ENCODE results near the gene LDHA.

Gene LDHA

DNA sequence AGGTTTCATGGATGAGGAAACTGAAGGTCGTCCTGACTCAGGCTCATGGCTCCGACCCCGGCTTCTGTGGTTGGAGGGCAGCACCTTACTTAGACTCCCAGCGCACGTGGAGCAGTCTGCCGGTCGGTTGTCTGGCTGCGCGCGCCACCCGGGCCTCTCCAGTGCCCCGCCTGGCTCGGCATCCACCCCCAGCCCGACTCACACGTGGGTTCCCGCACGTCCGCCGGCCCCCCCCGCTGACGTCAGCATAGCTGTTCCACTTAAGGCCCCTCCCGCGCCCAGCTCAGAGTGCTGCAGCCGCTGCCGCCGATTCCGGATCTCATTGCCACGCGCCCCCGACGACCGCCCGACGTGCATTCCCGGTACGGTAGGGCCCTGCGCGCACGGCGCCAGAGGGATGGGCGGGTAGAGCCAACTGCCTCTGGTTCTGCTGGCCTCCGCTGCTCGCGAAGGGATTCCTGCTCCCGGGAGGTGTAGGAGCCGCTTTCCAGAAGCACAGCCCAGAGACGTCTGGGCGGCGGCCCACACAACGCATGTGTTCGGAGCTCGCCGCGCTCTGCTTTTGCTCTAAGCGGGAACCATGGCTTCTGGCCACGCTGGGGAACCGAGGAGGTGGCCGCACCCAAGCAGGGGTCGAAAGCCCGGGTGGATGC, at the start of gene LDHA:
TSS of gene LDHA (plus strand) at position 289 of the 653 bp plus-strand sequence. CDS start 2,280 bp downstream, outside the sequence.
- DNase-seq (ENCODE audit: low spot score): peak; percentile 94

DNA sequence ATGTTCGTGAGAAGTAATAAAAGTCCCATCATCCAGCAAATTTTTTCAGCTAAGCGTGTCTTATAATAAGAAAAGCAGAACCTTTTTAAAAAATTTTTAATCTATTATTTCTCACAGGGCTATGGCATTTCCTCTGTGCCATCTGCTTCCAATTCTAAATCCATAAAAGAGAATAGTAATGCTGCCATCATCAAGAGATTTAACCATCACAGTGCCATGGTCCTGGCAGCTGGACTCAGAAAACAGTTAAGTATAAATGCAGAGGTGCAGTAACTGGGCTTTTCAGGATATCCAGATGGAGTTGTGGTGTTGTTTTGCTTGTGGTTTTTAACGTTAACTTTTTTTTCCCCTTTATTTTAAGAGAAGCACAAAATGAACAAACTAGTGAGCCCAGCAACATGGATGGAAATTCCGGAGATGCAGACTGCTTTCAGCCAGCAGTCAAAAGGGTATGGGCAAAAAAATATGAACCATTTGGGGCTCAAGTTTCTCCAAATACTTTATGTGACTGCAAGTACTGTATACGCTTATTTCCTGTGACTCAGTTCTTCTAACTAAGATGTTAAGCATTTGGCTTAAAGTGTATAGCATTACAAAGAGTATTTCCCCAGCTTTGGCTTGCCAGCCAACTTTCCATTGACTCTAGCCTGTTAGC, 46.8 kb upstream of the LDHA start:
- DNase-seq (ENCODE audit: low spot score): no peak

DNA sequence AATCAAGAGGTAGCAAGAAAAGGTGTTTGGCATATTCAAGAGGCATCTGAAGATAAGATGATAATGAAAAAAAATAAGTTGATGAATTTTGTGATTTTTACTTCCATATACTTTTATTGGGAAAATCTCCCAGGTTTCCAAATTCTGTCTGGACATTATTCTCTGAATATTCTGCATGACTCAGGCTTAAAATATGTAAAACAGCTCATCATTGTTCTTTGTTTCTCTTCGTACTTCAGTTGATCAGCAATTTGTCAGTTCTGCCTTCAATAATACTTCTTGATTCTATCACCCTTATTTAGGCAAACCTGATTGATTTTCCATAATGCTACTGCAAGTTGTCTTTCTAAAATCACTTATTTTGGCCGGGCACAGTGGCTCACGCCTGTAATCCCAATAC, 41.8 kb upstream of the LDHA start:
- no peak for DNase-seq (ENCODE audit: low spot score)

DNA sequence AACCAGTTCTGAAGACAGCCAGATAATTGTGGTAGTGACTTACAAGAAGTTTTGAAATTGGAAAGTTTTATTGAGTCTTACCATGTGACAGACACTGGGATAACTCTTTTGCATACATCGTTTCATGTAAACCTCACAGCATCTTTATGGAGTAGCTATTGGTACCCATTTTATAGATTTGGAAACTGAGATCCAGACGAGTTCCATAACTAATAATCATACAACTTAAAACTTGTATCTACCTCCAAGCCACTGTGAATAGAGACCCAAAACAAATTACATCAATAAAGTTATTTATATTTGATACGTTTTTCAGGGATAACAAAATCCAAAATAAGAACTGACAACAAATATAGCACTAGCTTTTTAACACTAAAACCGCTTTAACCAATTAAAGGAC, 35.7 kb upstream of the LDHA start:
- DNase-seq (ENCODE audit: low spot score): no peak

DNA sequence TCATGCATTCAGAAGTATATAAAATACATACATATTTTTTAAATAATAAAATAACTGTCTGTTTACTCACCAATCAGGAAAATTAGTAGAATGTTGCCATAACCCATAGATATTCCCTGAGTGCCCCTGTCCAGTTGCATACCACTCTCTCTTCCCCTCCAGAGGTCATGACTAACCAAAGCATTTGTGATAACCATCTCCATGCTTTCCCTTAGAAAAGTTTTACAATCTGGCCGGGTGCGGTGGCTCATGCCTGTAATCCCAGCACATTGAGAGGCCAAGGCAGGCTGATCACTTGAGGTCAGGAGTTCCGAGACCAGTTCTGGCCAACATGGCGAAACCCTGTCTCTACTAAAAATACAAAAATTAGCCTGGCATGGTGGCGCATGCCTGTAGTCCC, 33.2 kb upstream of the LDHA start:
- no peak for DNase-seq (ENCODE audit: low spot score)

DNA sequence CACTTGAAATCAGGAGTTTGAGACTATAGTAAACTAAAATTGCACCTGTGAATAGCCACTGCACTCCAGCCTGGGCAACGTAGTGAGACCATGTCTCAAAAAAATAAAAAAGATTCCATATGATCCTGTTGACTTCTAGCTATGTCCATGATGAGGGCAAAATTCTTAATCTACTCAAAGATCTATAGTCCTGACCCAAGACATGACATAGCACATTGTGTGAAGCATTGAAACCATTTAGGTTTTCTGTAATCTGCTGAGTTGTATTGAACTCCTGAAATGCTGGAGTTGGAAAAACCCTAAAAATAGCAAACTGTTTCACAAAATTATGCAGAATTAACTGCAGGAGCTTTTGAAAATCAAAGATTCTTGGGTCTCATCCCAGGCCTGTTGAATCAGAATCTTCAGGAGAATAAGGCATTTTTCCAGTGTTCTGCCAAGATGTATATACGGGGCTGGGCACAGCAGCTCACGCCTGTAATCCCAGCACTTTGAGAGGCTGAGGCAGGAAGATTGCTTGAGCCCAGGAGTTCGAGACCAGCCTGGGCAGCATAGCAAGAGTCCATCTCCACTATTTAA, 29.8 kb upstream of the LDHA start:
- DNase-seq (ENCODE audit: low spot score): no peak

DNA sequence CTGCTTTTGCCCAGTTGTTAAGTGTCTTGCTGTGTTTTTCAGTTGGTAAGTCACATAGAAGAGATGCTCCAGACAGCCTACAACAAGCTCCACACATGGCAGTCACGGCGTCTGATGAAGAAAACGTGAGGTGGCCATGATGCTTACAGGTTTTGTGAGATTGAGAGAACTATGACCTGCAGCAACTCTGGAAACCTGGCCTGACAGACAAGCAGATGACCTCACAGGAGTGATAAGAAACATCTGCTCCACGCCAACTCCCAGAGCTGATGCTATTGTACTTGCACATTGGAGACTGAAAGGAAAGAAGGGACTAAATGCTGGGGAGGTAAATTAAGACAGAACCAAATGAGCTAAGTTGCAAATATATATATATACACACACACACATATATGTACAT, 28.6 kb upstream of the LDHA start:
- DNase-seq (ENCODE audit: low spot score): no peak

DNA sequence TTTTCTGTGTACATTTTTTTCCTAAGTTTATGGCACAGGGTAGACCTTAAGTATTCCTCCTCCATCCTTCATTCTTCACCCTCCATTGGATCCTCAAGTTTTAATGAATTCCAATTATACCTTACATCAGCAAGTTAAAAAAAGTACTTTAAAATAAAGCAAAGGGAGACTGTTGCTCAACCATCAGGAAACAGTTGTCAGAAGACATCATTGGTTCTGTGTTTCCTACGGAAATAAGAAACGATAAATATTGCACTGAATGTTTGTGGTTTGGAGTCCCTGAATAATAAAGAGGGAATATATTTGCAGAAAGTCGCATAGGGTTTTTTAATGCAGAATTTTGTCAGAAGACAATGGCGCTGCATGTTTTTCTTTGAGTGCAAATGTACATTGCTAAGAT, 28.1 kb upstream of the LDHA start:
- DNase-seq (ENCODE audit: low spot score): no peak

DNA sequence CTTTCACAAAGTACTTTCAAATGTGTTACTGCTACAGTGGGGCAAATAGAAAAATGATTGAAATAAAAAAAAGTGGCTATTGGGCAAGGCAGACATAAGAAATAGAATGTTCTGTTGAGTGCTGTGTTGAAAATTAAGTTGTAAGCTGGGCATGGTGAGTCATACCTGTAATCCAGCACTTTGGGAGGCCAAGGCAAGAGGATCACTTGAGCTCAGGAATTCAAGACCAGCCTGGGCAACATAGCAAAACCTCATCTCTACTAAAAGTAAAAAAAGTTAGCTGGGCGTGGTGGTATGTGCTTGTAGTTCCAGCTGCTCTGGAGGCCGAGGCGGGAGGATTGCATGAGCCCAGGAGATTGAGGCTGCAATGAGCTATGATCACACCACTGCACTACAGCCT, 26.9 kb upstream of the LDHA start:
- no peak for DNase-seq (ENCODE audit: low spot score)

DNA sequence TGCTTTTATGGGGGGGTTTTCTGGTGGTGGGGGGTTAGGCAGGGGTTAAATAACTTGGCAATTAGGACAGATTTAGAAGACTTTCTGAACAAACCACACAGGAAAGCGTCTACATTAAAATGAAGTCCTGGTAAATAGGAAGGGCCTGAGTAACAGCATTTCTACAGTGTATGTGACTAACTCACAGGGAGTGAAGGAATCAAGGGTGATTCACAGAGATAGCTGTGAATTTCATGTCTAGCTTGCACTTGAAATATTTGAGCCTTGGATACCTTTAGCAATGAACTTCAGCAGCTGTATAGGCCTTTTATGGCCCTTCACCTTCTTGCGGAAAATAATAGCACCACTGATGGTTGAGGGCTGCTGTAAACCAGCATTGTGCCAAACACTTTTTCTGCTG, 26.1 kb upstream of the LDHA start:
- DNase-seq (ENCODE audit: low spot score): no peak

DNA sequence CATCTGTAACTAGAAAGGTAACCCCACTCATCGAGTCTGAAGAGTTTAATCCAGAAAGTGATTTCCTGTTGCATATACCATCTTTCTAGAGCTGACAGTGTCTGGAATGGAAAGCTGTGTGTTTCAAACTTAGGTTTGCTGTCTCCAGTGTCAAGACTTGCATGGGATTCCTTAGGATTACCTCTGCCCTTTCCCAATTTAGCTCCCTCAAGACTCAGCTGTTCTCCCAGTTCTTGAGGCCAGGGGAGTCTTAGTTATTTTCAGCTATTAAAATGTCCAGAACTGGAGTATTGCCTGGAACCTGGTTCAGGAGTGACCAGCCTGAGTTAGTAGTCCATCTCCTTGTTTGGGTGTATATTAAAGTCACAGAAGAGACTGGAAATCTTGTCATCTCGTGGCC, 25.0 kb upstream of the LDHA start:
- no peak for DNase-seq (ENCODE audit: low spot score)

DNA sequence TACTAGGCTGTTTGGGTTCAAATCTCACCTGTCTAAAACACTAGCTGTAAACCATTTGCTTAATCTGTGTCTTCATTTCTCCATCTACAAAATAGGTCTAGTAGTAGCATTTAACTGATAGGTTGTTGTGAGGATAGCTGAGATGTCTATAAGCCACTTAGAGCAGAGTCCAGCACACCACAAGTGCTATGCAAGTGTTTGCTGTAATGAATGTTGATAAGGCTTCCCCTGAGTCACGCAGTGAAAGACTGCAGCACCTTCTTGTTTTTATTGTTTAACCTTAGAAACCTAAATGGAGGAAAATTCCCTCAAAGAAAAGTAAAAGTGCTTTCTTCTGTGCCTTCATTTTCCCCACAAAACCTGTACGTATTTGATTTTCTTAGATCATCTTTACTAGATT, 23.1 kb upstream of the LDHA start:
- DNase-seq (ENCODE audit: low spot score): no peak

DNA sequence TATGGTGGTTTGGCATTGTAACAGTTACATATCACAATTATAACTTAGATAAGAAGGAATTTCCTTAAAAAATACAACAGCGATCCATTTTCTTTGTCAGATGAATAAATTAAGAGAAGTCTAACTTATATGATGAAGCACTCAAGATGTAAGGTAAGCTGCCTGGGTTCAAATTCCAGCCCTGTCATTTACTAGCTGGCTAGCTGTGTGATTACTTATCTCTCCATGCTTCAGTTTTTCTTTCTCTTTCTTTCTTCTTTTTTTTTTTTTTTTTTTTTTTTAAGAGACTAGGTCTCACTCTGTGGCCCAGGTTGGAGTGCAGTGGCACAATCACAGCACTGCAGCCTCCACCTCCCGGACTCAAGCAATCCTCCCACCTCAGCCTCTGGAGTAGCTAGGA, 22.2 kb upstream of the LDHA start:
- DNase-seq (ENCODE audit: low spot score): no peak

DNA sequence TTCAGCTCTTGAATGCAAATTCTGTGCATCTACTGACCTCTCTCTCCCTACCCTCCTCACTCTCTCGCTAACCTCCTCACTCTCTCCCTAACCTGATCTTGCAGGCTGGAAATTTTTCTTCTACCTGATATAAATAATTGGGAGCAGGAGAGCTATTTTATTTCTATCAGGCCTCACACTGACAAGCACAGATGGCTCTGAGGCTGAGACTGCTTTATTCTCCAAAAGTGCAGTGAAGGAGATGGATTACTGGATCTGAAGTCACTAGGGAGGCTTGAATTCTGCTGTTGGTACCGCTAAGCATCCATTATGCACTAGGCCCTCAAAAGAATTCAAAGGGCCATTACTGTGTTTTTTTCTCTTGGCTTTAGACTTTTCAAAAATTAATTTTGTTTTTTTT, 19.4 kb upstream of the LDHA start:
- no peak for DNase-seq (ENCODE audit: low spot score)

DNA sequence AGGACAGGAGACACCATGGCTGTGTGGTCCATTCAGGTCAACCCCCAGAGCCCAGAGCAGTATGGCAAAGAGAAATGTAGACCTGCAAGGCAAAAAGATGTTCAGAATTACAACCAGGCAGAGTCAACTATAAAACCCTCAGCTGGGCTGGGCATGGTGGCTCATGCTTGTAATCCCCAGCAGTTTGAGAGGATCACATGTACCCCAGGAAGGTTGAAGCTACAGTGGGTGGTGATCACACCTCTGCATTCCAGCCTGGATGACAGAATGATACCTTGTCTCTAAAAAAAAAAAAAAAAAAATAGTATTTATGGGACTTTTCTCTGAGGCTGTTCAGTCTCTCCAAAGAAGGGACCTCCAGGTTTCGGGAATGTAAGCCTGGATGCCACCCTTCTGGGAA, 18.4 kb upstream of the LDHA start:
- DNase-seq (ENCODE audit: low spot score): no peak

DNA sequence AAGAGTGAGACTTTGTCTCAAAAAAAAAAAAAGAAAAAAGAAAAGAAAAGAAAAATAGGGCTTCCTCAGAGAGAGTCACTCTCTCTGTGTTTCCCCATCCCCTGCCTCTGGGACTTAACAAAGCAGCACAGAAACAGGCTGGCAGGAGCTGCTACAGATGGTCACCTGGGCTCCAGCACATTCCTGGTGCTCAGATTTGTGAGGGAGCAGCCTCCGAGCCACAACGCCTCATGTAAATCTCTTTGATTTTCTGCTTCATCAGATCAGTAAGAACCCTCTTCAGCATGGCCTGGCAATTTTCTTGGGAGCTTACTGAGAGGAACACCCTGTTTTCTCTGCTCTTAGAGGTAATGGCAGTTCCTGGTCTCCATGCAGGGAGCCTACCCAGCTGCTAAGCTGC, 15.2 kb upstream of the LDHA start:
- DNase-seq (ENCODE audit: low spot score): no peak

DNA sequence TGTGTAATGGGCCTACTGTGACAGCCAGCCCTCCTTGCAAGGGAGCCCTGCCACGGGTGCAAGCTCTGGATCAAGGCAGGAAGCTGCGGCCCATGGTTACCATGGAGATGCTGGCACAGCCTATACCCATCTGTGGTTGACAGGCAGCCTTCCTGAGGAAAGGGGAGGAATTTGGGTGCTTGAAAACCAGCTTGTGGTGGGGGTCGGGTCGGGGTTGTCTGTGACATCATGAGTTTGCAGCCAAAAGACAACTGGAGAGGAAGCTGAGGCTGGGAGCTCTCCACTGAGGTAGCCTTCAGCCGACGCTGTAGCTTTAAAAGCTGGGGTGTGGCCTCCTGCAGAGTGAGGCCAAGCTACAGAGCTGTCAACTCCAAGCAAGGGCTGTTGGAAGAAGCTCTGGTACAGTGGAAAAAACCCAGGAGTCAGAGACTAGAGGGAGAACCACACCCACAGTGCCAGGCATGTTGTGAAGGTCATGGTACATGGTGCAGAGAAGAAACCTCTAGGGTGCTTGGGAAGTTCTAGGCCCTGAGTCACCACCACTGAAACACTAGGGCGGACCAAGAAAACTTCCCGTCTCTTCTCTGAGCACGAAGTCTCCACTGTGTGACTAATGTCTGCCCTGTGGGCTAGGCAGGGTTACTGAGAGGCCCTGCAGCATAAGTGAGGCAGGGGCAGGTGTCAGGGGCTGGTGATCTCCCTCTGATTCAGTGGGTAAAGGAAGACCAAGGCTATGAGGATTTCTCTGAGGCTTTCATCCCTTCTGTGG, 10.8 kb upstream of the LDHA start:
- peak; percentile 12 for DNase-seq (ENCODE audit: low spot score)

DNA sequence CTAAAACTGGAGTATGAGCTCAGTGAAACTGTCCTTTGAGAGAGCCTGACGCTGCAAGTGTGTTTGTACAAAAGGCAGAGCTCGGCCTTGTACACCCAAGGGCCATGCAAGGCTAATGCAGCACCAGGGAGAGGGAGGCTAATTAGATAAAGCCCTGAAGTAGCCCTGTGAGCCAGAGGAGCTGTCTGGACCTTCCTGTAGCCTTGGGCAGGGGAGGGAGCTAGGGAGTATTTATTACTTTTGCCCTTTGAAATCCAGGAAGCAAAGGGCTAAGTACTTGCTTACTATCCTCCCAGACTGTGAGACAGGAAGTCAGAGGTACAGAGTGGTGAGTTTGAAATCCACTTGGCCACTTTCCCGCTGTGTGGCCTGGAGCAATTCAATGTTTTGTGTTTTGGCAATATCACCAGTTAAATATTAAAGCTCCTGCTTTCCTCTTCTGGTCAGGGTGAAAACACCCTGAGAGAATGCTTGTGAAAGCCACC, 10.2 kb upstream of the LDHA start:
- peak; percentile 6 for DNase-seq (ENCODE audit: low spot score)

DNA sequence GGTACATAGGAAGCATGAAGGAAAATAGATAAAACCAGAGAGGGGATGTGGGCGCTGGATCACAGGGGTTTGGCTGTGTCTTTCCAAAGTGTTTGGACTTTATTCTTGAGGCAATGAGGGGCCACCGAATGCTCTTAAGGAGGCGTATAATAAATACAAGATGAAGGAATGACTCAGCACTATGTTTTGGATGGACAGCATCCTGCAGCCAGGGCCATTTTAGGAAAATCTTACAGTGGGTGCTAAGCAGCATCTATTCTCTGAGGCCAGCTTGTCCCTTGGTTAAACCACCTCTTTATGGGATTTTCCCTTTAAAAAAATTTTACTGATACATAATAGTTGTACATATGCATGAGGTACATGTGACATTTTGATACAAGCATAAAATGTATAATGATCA, 4.3 kb upstream of the LDHA start:
- no peak for DNase-seq (ENCODE audit: low spot score)

DNA sequence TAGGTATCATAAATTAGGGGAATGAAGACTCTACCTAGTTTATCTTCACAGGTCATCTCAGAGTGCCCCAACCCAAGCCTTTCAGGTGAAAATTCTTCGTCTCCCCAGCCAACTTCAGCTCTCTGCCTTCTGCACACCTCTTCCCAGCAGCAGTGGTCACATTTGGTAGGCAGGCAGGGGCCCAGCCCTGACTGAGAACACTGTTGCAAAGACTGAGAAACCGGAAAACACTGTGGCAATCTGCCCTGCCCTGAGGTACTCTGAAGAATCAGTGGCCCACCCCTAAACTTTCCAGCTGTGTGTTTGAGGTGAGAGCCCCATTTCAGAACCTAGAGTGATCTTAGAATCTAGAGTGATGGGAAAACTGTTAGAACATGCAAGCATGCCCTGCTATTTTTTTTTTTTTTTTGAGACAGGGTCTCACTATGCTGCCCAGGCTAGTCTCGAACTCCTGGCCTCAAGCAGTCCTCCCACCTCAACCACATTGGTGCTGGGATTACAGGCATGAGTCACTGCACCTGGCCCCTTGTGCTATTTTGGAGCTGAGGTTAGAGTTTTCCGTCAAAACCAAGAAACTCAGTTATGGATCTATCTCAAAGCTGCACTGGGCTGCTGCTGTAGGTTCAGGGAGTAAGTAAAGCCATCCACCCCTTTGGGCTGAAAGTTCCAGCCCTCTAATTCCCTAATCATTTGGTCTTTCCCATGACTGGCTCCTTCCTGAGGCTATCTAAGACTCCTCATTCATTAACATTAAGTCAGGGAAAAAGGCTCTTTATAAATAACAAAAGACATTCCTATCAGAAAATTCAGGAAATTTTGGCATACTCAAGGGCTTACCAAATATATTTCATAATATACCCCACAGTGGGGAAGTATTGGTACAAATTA, 1.7 kb upstream of the LDHA start:
- no peak for DNase-seq (ENCODE audit: low spot score)

DNA sequence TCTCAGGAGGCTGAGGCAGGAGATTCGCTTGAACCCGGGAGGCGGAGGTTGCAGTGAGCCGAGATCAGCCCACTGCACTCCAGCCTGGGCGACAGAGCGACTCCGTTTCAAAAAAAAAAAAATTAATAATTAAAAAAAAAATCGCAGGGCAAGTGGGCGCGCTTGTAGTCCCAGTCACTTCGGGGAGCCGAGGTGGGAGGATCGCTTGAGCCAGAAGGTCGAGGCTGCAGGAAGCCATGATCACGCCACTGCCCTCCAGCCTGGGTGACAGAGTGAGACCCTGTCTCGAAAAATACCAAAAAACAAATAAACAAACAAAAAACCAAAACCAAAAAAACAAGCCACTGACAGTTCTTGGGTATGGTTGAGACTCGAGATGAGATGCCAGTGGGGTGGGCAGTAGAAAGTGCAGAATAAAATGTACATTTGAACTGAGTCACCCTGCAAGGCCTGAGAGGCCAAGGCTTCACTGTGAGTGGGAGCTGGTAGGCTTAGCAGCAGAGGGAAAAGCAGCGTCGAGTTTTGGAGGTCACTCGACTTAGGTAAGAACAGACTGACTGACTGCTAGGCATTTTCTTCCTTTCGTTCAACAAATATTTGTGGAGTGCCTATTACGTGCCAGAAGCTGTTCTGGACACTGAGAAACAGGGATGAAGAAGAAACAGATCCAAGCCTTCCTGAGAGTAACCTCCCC, 635 bp upstream of the LDHA start:
- no peak for DNase-seq (ENCODE audit: low spot score)

Measured in germinal center (tissue), 1 donor.